Stimulated activated CD4-positive, alpha-beta T cell treated with anti-CD3 and anti-CD28 coated beads, Interleukin-4, amount 100 ng/mL, for 48 hours (primary cell): ENCODE results near the gene ARHGAP31.
"Not testable (repeated sequence)": the region's sequence is repeated elsewhere in the genome, so short reads cannot be mapped to it uniquely, and the experiment has no call there.

Source experiments
- DNase-seq, 2 donors: peaks; one replicate each; pipeline ENCODE4 v3.0.0-alpha.2; 2020; ENCODE audit warnings: low read depth in 2 of 2

ARHGAP31 gene

DNA sequence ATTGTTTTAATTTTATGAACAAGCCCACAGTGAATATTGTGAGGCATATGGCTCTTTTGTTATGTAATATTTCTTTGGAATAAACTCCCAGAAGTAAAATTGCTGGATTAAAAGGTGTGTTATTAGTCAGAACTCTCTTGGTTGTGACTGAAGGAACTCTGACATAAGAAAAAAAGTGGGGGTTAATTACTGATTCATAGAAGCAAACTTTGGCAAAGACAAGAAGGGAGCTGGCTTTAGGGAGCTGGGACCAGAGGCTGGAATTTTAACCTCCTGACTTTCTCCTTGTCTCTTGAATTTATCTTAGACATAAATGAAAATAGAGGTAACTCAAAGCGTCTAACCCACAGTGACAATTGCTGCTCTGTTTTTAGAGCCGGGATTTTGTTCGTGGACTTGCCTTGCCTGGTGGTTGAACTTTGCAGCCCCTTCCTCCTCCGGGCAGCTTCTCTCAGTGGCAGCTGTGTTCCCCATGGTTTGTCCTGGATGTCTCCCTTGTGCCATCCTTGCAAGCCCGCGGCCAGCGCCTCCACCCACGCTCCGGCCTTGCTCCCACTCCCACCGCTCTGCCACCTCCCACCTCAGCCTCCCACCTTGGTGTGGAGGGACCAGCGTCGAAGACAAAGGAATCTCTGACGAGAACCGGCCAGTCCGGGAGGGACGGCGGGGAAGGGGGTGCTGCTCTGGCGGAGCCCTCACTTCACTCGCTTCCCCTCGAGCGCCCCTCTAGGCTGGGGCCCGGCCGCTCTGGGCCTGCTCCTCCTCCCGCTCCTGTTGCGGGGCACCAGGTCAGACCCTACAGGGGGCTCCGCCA is 28.0 kb downstream of the ARHGAP31 start:
- peak in 1 of 2 donors; percentile 8 for DNase-seq

DNA sequence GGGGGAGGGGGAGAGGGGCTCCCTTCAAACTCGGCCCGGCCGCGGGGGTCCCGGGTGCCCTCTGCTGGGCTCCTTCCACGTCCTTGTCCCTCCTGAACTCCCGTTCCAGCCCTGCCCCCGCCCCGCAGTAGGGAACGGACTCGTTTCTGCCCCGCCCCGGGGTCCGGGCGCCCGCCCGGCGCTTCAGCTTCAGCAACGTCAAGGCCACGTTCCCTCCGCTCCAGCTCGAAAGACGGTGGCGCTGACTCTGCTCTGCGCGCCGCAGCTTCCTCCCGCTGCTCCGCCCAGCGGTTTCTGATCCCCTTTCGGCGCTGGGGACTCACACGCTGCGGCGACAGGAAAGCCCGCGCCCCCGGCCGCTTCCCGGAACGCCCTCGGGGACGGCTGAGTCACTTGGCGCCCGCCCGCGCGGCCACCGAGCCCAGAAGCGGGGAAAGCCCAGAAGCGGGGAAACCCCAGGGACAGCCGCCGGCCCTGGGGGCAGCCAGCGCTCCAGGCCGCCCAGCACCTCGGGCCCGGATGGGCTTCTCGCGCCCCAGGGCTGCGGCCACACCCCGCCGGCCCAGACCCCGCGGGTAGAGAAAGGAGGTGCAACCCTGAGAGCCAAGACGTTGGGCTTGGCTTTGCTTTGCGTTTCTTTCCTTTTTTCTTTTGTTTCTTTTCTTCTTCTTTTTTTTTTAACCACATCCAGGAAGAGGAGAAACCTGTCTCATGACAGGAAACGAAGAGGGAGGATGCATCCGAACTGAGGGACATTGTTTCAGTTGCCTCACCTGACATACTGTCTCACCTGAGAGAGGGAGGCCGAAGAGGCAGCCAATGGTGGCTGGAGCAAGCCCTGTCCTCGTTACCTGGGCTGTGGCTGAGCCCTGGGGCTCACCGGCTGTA is 28.9 kb downstream of the ARHGAP31 start:
- DNase-seq: peak; percentile 92 to 94

DNA sequence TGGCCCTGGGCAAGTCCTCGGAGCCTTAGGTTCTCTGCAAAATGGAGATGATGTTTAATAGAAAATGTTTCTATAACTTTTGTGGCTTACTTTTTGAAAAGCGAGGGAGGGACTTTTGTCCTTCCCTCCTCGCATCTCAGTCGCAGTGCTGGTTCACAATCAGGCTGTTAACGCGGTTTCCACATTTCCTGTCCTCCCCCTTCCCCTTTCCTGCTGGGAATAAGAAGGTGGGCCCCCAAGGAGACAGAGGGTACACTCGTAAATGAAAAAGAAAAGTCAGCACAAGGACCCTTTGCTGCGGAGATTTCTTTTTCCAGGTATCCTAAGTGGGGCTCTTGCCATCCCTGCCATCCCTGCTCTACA is 29.5 kb downstream of the ARHGAP31 start:
- DNase-seq: no peak

DNA sequence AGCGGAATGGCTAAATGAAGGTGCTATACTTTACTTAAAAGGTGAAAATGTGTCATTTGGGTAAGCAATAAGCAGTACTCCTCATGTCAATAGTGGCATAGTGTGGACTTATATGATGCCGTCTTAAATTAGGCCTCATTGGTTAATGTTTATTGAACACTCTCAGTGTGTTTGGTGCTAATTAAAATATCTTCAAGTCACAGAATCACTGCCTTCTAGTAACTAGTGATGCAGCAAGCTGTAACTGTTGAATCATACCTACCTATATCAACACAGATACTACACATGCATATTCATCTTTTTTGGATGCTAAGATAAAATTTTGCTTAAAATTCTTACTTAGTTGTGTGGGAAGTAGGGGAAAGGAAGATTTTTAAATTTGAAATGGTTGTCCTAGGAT is 30.7 kb downstream of the ARHGAP31 start:
- DNase-seq: no peak

DNA sequence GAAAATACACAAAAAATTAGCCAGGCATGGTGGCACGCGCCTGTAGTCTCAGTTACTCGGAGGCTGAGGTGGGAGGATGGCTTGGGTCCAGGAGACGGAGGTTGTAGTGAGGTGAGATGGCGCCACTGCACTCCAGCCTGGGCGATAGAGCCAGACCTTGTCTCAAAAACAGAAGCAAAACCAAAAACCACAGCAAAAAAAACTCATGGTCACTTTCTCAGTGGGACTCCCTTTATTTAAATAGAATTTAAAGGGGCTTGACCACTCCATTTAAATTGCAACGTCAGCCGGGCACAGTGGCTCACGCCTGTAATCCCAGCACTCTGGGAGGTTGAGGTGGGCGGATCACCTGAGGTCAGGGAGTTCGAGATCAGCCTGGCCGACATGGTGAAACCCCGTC is 32.8 kb downstream of the ARHGAP31 start:
- no peak for DNase-seq

DNA sequence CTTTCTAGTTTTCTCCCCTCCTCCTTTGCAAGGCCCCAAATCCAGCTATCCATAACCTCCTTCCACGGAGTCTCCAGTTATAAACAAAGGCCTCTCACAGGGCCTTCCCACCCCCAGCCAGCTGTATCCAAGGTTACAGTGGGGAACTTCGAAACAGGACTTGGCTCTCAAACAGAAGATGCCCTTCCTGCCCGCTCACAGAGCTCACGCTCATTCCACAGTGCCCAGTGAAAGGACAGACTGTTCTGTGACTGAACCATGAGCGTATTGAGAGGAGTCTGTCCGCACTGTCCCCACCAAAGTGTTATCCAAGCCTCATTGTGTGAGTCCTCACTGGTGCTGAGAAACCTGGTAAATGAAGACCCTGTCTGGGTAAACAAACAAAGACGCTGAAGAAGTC is 35.4 kb downstream of the ARHGAP31 start:
- DNase-seq: no peak

DNA sequence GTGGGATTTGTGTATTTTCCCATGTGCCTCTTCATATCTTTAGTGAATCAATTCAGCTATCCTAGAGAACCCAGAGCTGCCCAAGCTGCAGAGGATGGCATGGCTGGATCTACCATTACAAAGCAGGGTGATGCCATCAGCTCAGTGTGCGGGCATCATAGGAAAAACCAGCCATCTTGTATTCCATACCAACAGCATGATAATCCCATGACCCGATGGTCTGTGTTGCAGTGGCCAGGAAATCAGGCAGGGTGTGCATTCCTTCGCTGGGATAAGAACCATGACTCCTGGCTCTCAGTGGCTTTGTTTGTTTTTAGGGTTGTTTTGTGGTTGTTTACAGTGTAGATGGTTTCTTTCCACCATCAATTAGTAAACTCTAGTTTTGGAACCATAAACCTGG is 36.0 kb downstream of the ARHGAP31 start:
- no peak for DNase-seq

DNA sequence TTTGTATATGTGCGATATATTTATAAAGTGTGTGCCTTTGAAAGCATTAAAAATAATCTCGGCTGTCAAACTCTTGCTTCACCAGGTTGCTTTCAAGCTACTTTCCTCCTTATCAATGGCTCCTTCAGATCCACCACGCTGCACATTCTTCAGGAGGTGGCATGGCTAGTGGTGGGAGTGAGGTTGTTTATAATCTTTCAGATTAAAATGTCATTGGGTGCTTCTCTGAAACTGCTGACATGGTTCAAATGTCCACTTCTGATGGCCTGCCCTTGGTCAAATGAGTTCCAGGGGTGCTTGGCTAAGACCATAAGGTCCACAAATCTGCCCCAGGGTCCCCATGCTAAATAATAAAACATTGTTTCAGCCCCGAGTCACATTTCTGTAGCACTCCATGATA is 36.7 kb downstream of the ARHGAP31 start:
- no peak for DNase-seq

DNA sequence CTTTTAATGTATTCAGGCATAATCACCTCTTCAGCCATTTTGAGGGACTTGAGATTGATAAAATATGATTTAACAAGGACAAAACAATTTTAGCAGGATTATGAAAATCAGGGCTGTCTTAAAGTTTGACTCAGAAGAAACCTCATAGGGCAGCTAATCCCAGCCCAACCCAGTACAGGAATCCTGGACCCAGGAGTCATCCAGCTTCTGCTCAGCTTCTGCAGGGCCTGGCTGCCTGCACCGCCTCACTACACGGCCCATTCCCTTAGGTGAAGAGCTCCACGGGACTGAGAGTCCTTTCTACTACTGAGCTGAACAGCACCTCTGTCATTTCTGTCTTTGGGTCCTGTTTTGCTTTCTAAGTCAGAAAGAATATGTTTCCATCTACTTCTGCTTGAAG is 37.5 kb downstream of the ARHGAP31 start:
- DNase-seq: no peak

DNA sequence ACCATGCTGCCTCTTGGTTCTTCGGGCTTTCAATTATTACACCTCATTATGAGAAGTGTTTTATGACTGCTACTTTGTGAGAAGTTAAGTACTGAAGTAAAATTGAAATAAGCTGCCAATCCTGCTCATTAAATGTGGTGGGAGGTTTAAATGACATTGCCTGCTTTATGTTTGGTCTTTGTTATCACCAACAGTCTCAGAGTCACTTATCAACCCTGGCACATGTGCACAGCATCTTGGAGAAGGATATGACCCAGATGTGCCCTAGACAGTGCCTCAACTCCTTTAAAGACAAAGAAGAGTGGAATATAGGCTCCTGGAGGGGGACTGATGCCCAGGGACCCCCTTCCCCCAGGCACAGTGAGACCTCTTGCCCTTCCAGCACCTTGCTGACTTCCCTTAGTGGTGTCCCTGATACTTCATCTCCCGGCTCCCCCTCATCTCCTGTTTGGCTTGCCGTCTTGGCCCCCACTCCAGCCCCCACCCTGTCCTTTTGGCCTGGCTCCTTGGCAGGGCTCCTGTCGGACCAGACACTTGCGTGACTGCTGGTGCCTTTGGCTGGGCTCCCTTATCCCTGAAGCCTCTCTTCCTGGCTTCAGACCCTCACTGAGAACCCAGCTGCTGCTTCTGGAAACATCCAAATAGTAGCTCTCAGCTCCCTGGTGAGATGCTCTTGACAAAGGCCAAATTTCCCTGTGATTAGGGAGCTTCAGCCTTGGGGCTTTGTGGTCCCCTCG is 39.8 kb downstream of the ARHGAP31 start:
- DNase-seq: no peak

DNA sequence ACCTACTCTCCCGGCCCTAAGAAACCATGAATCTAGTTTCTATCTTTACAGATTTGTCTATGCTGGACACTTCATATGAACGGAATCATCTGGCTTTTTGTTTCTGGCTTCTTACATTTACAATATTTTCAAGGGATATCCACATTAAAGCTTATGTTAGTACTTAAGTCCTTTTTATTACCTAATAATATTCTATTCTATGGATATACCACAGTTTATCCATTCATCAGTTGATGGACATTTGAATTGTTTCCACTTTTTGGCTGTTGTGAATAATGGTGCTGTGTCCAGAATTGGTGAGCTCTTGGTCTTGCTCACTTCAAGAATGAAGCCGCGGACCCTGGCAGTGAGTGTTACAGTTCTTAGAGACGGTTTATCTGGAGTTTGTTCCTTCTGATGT is 42.6 kb downstream of the ARHGAP31 start:
- DNase-seq: no peak

DNA sequence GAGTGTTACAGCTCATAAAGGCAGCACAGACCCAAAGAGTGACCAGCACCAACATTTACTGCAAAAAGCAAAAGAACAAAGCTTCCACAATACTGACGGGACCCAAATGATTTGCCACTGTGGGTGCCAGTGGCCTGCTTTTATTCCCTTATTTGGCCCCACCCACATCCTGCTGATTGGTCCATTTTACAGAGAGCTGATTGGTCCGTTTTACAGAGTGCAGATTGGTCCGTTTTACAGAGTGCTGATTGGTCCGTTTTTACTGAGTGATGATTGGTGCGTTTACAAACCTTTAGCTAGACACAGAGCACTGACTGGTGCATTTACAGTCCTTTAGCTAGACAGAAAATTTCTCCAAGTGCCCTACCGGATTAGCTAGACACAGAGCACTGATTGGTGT is 43.2 kb downstream of the ARHGAP31 start:
- DNase-seq: not testable (repeated sequence)

DNA sequence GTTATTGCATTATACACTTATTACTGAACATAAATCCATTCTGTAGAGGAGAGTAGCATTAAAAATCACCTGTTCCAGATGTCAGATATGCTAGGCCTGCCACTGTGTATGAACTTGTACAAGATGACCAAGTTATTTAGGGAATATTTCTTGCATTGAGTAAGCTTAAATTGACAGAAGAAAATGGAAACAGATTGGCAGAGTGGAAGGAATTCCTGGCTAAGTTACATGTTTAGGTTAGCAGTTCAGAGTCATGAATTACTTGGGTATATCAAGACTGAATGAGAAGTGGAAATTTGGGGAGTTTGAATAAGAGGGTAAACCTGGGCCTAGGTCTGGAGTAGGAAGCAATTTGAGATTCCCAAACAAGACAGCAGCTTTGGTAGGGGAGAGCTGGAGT is 44.6 kb downstream of the ARHGAP31 start:
- no peak for DNase-seq

DNA sequence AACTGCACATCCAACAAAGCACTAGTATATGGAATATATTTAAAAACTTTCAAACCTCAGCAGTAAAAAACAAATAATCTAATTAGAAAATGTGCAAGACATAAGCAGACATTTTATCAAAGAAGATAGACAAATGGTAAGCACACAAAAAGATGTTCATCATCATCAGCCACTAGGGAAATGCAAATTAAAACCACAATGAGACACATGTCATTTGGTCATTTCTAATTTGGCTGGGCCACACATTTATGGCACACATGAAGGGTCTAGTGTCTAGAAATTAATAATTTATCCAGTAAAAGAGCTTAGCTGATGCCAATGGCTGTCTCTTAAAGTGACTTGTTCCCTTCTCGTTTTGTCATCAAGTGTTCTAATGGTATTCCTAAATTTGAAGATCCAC is 45.8 kb downstream of the ARHGAP31 start:
- no peak for DNase-seq

DNA sequence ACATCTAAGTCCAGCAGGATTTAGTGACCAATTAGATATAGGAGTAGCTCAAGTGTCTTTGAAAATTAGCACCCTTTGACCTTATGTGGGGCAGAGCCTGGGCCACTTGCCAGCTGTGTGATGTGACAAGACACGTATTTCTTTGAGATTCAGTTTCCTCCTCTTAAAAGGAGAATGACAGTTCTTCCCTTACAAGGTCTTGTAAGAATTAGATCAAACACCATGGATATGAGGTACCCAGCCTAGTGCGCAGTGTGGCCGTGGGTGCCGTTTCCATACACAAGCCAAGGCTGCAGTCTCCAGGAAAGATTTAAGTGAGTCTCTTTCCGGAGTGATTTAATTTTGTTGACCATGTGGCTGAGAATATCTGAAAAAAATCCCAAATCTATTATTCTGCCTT is 46.3 kb downstream of the ARHGAP31 start:
- DNase-seq: no peak

DNA sequence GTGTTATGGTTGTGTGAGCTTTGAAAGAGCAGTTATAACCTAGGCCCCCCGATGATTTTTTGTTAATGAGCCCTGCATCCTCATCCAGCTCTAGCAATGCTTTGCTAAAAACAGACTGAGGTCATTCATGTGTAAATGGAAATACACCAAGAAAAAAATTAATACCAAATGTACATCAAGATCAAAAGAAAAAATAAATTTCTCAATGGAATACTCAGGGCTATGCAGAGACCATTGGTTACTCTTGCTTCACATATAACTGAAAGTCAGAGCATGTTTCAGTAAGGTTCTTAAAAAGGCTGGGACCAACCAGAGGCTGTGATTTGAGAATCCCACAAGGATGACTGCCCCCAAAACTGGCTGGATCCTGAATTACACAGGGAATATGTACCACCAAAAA is 48.0 kb downstream of the ARHGAP31 start:
- DNase-seq: no peak

DNA sequence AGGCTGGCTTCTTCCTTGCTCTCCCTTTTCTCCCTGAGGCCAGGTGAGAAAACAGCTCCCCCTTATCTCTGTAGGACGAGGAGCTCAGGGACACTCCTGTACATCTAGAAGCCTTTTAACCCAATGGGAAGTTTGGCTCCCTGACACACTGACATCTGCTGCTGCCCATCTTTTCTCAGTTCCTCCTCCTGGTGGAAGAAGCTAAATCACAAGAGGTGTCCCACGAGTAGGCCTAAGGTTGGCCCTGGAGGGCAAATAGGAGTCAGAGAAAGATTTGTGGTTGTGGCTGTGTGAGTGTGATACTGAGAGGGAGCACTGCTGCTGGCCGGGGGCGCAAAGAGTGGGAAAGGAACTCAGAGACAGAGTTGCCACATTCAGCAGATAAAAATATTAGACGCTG is 49.5 kb downstream of the ARHGAP31 start:
- no peak for DNase-seq

DNA sequence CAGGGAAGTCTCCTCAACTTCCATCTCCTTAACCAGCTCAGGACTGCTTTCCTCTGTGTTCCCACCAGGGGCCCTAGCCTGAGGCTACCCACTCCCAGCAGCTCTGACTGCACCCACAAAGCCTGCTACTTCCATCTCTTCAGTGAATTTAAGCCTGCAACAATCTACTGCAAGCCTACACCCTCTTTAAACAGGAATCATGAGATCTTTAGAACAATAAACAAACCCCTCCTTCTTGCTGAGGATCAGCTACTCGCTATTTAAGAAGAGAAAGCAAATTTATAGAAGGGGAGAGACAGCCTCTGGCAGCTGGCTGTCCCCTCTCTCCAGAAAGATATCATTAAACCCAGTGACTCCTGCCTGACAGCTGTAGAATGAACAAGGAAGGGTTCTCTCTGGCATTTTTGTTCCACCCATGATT is 51.9 kb downstream of the ARHGAP31 start:
- DNase-seq: no peak

DNA sequence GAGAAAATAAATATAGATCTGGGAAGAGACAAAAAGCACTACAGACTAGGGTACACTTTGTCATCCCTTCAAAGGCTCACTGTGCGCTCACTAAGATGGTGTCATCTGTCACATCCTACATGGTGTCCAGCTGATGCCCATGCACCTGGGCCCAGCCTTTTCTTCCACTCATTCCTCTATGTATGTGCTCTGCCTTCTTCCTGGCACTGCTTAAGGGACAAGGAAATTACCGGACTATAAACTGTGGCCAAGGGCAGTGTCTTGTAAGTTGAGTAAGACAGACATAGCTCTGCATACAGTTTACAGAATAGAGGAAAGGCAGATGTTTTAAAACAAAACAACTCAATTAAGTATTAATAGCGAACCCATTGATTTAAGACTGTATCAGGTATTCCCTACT is 52.9 kb downstream of the ARHGAP31 start:
- no peak for DNase-seq

DNA sequence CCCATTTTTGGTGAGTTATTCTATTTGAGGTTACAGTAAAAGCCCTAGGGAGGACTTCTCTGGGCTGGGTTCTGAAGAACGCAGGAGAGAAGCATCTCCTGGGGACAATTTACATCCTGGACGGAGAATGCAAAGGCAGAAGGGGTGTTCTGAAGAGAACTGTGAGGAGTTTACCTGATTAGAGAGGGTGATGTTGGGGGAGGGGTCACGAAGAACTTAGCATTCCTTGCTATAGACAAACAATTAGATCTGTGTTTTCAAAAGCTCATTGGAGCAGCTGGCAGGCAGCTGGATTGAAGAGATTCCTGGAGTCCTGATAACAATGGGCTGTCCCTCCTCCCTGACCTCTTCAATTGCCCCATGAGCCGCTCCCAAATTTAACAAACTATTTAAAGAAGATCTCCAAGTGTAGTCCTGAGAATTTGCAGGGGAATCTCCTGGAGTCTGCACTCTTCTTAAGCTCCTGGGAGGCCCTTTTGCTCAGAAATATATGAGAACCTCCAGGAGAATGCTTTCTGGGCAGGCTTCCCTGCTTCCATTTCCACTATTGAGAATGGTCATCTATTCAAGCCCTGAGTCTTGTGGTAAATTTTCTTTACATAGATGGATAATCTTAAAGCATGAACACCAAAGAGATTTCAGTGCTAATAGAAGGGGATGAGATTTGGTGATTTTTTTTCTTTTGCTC is 55.3 kb downstream of the ARHGAP31 start:
- DNase-seq: no peak

DNA sequence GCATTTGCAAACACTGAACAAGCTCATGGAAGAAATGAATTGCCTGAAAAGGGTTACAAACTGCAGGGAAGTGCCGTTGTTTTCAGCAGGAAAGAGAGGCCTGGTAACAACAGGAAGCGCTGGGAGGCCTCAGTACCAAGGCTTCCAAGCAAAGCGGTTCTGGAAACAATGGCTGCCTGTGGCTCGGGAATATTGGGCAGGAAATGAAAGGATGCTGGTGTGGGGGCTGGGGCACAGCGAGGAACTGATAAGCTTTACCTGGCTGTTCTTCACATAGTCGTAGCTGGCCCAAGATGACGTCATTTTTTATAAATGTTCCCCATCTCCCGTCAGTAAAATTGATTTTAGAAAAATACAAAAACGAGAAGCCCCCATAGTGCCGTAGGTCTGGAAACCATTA is 55.9 kb downstream of the ARHGAP31 start:
- DNase-seq: no peak

DNA sequence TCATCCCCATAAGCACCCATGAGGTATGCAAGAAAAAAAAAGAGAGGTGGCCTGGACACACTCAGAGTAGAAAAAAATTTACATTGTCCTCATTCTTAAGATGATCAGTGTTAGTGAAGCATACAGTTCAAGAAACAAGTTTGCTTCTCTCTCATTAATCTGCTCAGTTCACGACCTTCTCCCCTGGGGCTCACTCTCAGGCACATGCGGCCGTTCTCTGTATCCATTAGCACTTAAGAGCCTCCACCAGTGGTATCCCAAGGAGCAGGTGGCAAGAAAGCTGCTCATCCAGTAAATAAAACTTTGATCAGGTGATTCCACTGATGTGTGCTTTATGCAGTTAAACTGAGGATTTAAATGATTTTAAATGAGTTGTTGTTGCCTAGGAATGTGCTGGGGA is 57.4 kb downstream of the ARHGAP31 start:
- no peak for DNase-seq
